Small intestine (tissue), 7 donors: Measurements from ENCODE around the gene MTG2. TPM values are rescaled to one million over a fixed set of nuclear protein-coding genes. Genes with fewer than 3 reads are reported as not detected.

Source experiments
- DNase-seq, 2 donors: peaks; one replicate each; pipeline versions ENCODE4 v3.0.0 to v3.0.0-alpha.2; 2013
- FAIRE-seq: peaks from 2 replicates; lab custom pipeline; 2012; peaks lifted over from hg19 to GRCh38; lab: Jason Lieb, UNC
- H3K27ac ChIP-seq, 3 donors: one replicate each; pipeline ENCODE4 v1.5.1; 2013; ENCODE audit warnings: low read length in 2 of 3, mild to moderate bottlenecking in 2 of 3, control low read depth in 1 of 3, inconsistent platforms in 1 of 3, low read depth in 1 of 3, moderate library complexity in 1 of 3
- H3K27me3 ChIP-seq, 3 donors: one replicate each; pipeline ENCODE4 v1.6.1; 2013; ENCODE audit warnings: low read length in 3 of 3, inconsistent platforms in 1 of 3; ENCODE audit not compliant: control insufficient read depth in 3 of 3, insufficient read depth in 3 of 3
- H3K36me3 ChIP-seq, 3 donors: one replicate each; pipeline ENCODE4 v1.6.1; 2013; ENCODE audit warnings: low read length in 3 of 3, inconsistent platforms in 1 of 3, low read depth in 1 of 3, mild to moderate bottlenecking in 1 of 3, moderate library complexity in 1 of 3; ENCODE audit not compliant: control insufficient read depth in 3 of 3, insufficient read depth in 2 of 3
- H3K4me1 ChIP-seq, 3 donors: one replicate each; pipeline ENCODE4 v1.6.1; 2013; ENCODE audit warnings: low read length in 2 of 3, inconsistent platforms in 1 of 3, low read depth in 1 of 3, mild to moderate bottlenecking in 1 of 3, moderate library complexity in 1 of 3; ENCODE audit not compliant: control insufficient read depth in 3 of 3, insufficient read depth in 2 of 3
- H3K4me3 ChIP-seq, 3 donors: one replicate each; pipeline ENCODE4 v1.5.1; 2013; ENCODE audit warnings: low read length in 3 of 3, control low read depth in 1 of 3, inconsistent platforms in 1 of 3, low read depth in 1 of 3, mild to moderate bottlenecking in 1 of 3, moderate library complexity in 1 of 3
- H3K9me3 ChIP-seq, 2 donors: one replicate each; pipeline ENCODE4 v1.6.1; 2013; ENCODE audit warnings: low read depth in 1 of 2, low read length in 1 of 2; ENCODE audit not compliant: control insufficient read depth in 2 of 2, insufficient read depth in 1 of 2
- WGBS, 3 donors: extraction: QIAGEN DNeasy Blood & Tissue Kit; methylation state at CpG; one replicate each; pipeline ENCODE4 v1.1.7; 2013; 5-methylcytosine and 5-hydroxymethylcytosine counted together
- polyA plus RNA-seq, 4 donors: library from polyadenylated mRNA; stranded (reverse) in 3 of 4; unstranded in 1 of 4; fragments of 200-250 nt in 3 of 4; fragments of 120-200 nt in 1 of 4; gene quantifications; one replicate each; pipeline versions ENCODE4 v1.2.1 to v1.2.3, GENCODE V29; 2013
- donor health status: healthy with polysubstance abuse.
- donor health status: control.
- donor health status: control.
- donor health status: Bipolar disorder and iron deficiency.
- donor health status: healthy.

MTG2 gene
- polyA plus RNA-seq, 4 donors = 24.9 to 39.4 (median 31.5) TPM

GRCh38 chr20:62219101-62219991 lies 36.5 kb downstream of the MTG2 start:
- DNase-seq (peak in 1 of 2 donors; percentile 42), FAIRE-seq (no peak)
- WGBS, 3 donors = 2 to 3% (median 2%) methylated on average over 62 to 84 of the region's 84 CpGs
- H3K27ac ChIP-seq = no peak overlapping the region
- peak overlapping the region in 1 of 3 donors; percentile 53 for H3K4me3 ChIP-seq
- H3K4me1 ChIP-seq = peaks cover 0 to 8% (median 3%) of the 10 kb centered on the region in 3 donors
- peaks cover 25 to 76% (median 32%) of the 10 kb centered on the region in 3 donors for H3K27me3 ChIP-seq
- no peaks in the 10 kb centered on the region for H3K36me3 ChIP-seq
- H3K9me3 ChIP-seq = no peaks in the 10 kb centered on the region

GRCh38 chr20:62219992-62220665 lies 37.3 kb downstream of the MTG2 start, which contains the start of gene HRH3:
Gene HRH3, minus strand, starts transcription at chr20:62220278. Its CDS starts 308 bp downstream, at chr20:62219970.
- H3K36me3 ChIP-seq = no peaks in the 10 kb centered on the region
- no peaks in the 10 kb centered on the region for H3K9me3 ChIP-seq
- peaks cover 0 to 8% (median 3%) of the 10 kb centered on the region in 3 donors for H3K4me1 ChIP-seq
- DNase-seq (peak; percentile 27 to 60), FAIRE-seq (no peak)
- WGBS, 3 donors = 1 to 2% (median 1%) methylated on average over 28 to 84 of the region's 84 CpGs
- no peak within 1 kb of the TSS for H3K27ac ChIP-seq
- peak within 1 kb of the TSS in 1 of 3 donors; percentile 53 for H3K4me3 ChIP-seq
- H3K27me3 ChIP-seq = peaks cover 25 to 71% (median 31%) of the 10 kb centered on the region in 3 donors

GRCh38 chr20:62220666-62221568 lies 38.1 kb downstream of the MTG2 start:
- DNase-seq (no peak), FAIRE-seq (no peak)
- H3K4me3 ChIP-seq = no peak overlapping the region
- 2 to 6% (median 4%) methylated on average over 36 to 46 of the region's 46 CpGs for WGBS, 3 donors
- no peak overlapping the region for H3K27ac ChIP-seq
- peaks cover 25 to 68% (median 29%) of the 10 kb centered on the region in 3 donors for H3K27me3 ChIP-seq
- no peaks in the 10 kb centered on the region for H3K9me3 ChIP-seq
- H3K4me1 ChIP-seq = peaks cover 0 to 8% (median 3%) of the 10 kb centered on the region in 3 donors
- no peaks in the 10 kb centered on the region for H3K36me3 ChIP-seq

GRCh38 chr20:62222266-62222850 lies 39.5 kb downstream of the MTG2 start:
- Histone ChIP-seq H3K27me3 (peaks cover 25 to 58% (median 29%) of the 10 kb centered on the region in 3 donors), H3K4me1 (peaks cover 0 to 8% (median 3%) of the 10 kb centered on the region in 3 donors), H3K9me3 (no peaks in the 10 kb centered on the region), H3K27ac (no peak overlapping the region), H3K4me3 (no peak overlapping the region), H3K36me3 (no peaks in the 10 kb centered on the region)
- FAIRE-seq (no peak), DNase-seq (no peak)
- 83 to 87% (median 85%) methylated on average over 18 of the region's 18 CpGs for WGBS, 3 donors

GRCh38 chr20:62222972-62223371 lies 40.1 kb downstream of the MTG2 start:
- peaks cover 24 to 52% (median 29%) of the 10 kb centered on the region in 3 donors for H3K27me3 ChIP-seq
- peaks cover 0 to 8% (median 3%) of the 10 kb centered on the region in 3 donors for H3K4me1 ChIP-seq
- H3K36me3 ChIP-seq = no peaks in the 10 kb centered on the region
- H3K27ac ChIP-seq = no peak overlapping the region
- FAIRE-seq = no peak
- no peak for DNase-seq
- H3K9me3 ChIP-seq = no peaks in the 10 kb centered on the region
- 68 to 74% (median 73%) methylated on average over 13 of the region's 13 CpGs for WGBS, 3 donors
- H3K4me3 ChIP-seq = no peak overlapping the region

- WGBS, 3 donors = 74 to 81% (median 76%) methylated on average over 8 to 9 of the region's 9 CpGs
- Histone ChIP-seq H3K4me3 (no peak overlapping the region), H3K4me1 (peaks cover 0 to 8% (median 3%) of the 10 kb centered on the region in 3 donors), H3K27me3 (peaks cover 19 to 46% (median 23%) of the 10 kb centered on the region in 3 donors), H3K27ac (no peak overlapping the region), H3K36me3 (no peaks in the 10 kb centered on the region), H3K9me3 (no peaks in the 10 kb centered on the region)
- no peak for FAIRE-seq
- DNase-seq = no peak
These were observed 40.7 kb downstream of the MTG2 start for GRCh38 chr20:62223571-62223970.

- 52 to 65% (median 62%) methylated on average over 21 of the region's 21 CpGs for WGBS, 3 donors
- no peak for DNase-seq
- no peak for FAIRE-seq
- Histone ChIP-seq H3K27me3 (peaks cover 19 to 39% (median 23%) of the 10 kb centered on the region in 3 donors), H3K4me1 (peaks cover 0 to 8% (median 2%) of the 10 kb centered on the region in 3 donors), H3K27ac (no peak overlapping the region), H3K36me3 (no peaks in the 10 kb centered on the region), H3K4me3 (no peak overlapping the region), H3K9me3 (no peaks in the 10 kb centered on the region)
These were observed 41.5 kb downstream of the MTG2 start for GRCh38 chr20:62224113-62224855.
